GM12878 (cell line): ENCODE results near the gene PKD1L1. TPM values are rescaled to one million over a fixed set of nuclear protein-coding genes. Genes with fewer than 3 reads are reported as not detected.

Experiments
- ATAC-seq: fragments of 200-7000 bp; cut with Tn5 transposase; 3 replicates; pipeline ENCODE4 v1.9.1; 2020; ENCODE audit warnings: mild to moderate bottlenecking, moderate library complexity
- BruUV-seq: library from RNA; stranded (reverse); fragments of 400-500 nt; replicated peaks from 2 replicates; lab custom pipeline; 2021; lab: Mats Ljungman, UMichigan
- CTCF ChIA-PET: fragments of 300-600 bp; sonication (Branson Sonifier 250); formaldehyde crosslinking; extraction: SDS; loops from one replicate; lab custom pipeline; 2021; ENCODE audit warnings: inconsistent platforms; lab: Yijun Ruan, JAX
- POLR2A ChIA-PET: fragments of 350-600 bp; formaldehyde crosslinking; extraction: SDS; loops from one replicate; lab custom pipeline; 2021; ENCODE audit warnings: inconsistent platforms; lab: Charles Lee
- RAD21 ChIA-PET: fragments of 300-600 bp; sonication (Branson Sonifier 250); formaldehyde crosslinking; loops from one replicate; lab custom pipeline; 2023; ENCODE audit warnings: antibody characterized with exemption; ENCODE audit not compliant: unreplicated experiment; lab: Charles Lee
- SMC1A ChIA-PET: fragments of 300-600 bp; sonication (Branson Sonifier 250); formaldehyde crosslinking; loops from one replicate; lab custom pipeline; 2023; ENCODE audit not compliant: unreplicated experiment, uncharacterized antibody; lab: Charles Lee
- DNase-seq: peaks from one replicate; pipeline ENCODE4 v3.0.0-alpha.2; 2011; ENCODE audit warnings: low read depth, low spot score
- FAIRE-seq: peaks from 3 replicates; lab custom pipeline; 2011; peaks lifted over from hg19 to GRCh38; lab: Jason Lieb, UNC
- H2AFZ ChIP-seq: 2 replicates; pipeline ENCODE4 v1.6.0; 2011; ENCODE audit warnings: low read depth, low read length, control low read depth; ENCODE audit not compliant: control insufficient read depth
- H3K27ac ChIP-seq: 2 replicates; pipeline ENCODE4 v1.5.1; 2011; ENCODE audit warnings: control low read depth; ENCODE audit not compliant: control insufficient read depth, insufficient read depth
- H3K27me3 ChIP-seq, 2 experiments: replicated peaks in 1 of 2; 2 replicates each; pipeline versions ENCODE4 v1.6.0 to v1.6.1; 2011; ENCODE audit warnings: low read length in 1 of 2; ENCODE audit not compliant: control insufficient read depth in 2 of 2, insufficient read depth in 2 of 2
- H3K36me3 ChIP-seq, 2 experiments: 2 replicates each; pipeline ENCODE4 v1.5.1; 2011; ENCODE audit warnings: low read length in 1 of 2; ENCODE audit not compliant: control insufficient read depth in 2 of 2, insufficient read depth in 2 of 2
- H3K4me1 ChIP-seq: 2 replicates; pipeline ENCODE4 v1.6.1; 2011; ENCODE audit warnings: mild to moderate bottlenecking, low read length, moderate library complexity, mixed read lengths; ENCODE audit not compliant: control insufficient read depth, insufficient read depth
- H3K4me2 ChIP-seq: 2 replicates; pipeline ENCODE4 v1.6.0; 2011; ENCODE audit warnings: control low read depth; ENCODE audit not compliant: control insufficient read depth, insufficient read depth
- H3K4me3 ChIP-seq: fragments of 200-600 bp; sonication (generic); 2 replicates; pipeline ENCODE4 v1.5.1; 2016
- H3K79me2 ChIP-seq: 2 replicates; pipeline ENCODE4 v1.6.0; 2011; ENCODE audit warnings: low read length; ENCODE audit not compliant: control insufficient read depth, insufficient read depth
- H3K9ac ChIP-seq: 2 replicates; pipeline ENCODE4 v1.8.0; 2011; ENCODE audit warnings: low read length, control low read depth, mixed read lengths; ENCODE audit not compliant: control insufficient read depth, insufficient read depth
- H3K9me3 ChIP-seq: replicated peaks from 3 replicates; pipeline ENCODE4 v1.5.1; 2011; ENCODE audit warnings: mild to moderate bottlenecking, low read length; ENCODE audit not compliant: control insufficient read depth, insufficient read depth
- H4K20me1 ChIP-seq: 2 replicates; pipeline ENCODE4 v1.6.0; 2011; ENCODE audit not compliant: control insufficient read depth, insufficient read depth
- BACH1 ChIP-seq: fragments of 450-650 bp; IDR thresholded peaks from 2 replicates; pipeline ENCODE4 v1.6.1; 2017; ENCODE audit warnings: mild to moderate bottlenecking, borderline replicate concordance
- DPF2 ChIP-seq: fragments of 450-650 bp; IDR thresholded peaks from 2 replicates; pipeline ENCODE4 v1.6.1; 2017; ENCODE audit warnings: mild to moderate bottlenecking
- EED ChIP-seq: sonication (generic); IDR thresholded peaks from 2 replicates; pipeline ENCODE4 v1.6.1; 2016; ENCODE audit warnings: antibody characterized with exemption, low read depth
- EGR1 ChIP-seq, 2 experiments: IDR thresholded peaks; 1 replicate in 1 of 2; 2 replicates in 1 of 2; pipeline ENCODE4 v1.6.1; 2011 to 2012; ENCODE audit warnings: low read depth in 2 of 2, low read length in 2 of 2, borderline replicate concordance in 1 of 2, mild to moderate bottlenecking in 1 of 2, moderate library complexity in 1 of 2
- JUND ChIP-seq: IDR thresholded peaks from 2 replicates; pipeline ENCODE4 v1.6.1; 2012; ENCODE audit warnings: low read depth, mild to moderate bottlenecking, low read length, improper control_type of control experiment, moderate library complexity
- KLF5 ChIP-seq: fragments of 450-650 bp; IDR thresholded peaks from 2 replicates; pipeline ENCODE4 v1.6.1; 2014; ENCODE audit warnings: mild to moderate bottlenecking; ENCODE audit not compliant: partially characterized antibody
- NFYA ChIP-seq: IDR thresholded peaks from 2 replicates; pipeline ENCODE4 v1.6.1; 2011; ENCODE audit warnings: low read depth, mild to moderate bottlenecking, low read length, improper control_type of control experiment, borderline replicate concordance
- NR2C2 ChIP-seq: IDR thresholded peaks from 2 replicates; pipeline ENCODE4 v1.6.1; 2011; ENCODE audit warnings: borderline replicate concordance, low read depth; ENCODE audit not compliant: control insufficient read depth, insufficient read length
- SIX5 ChIP-seq: IDR thresholded peaks from 2 replicates; pipeline ENCODE4 v1.6.1; 2011; ENCODE audit warnings: mild to moderate bottlenecking, low read depth, low read length, moderate library complexity; ENCODE audit not compliant: severe bottlenecking
- SMAD1 ChIP-seq: fragments of 450-650 bp; IDR thresholded peaks from 2 replicates; pipeline ENCODE4 v1.6.1; 2018; ENCODE audit warnings: mild to moderate bottlenecking, low read depth; ENCODE audit not compliant: partially characterized antibody
- YY1 ChIP-seq: IDR thresholded peaks from 2 replicates; pipeline ENCODE4 v1.6.1; 2011; ENCODE audit warnings: low read depth, mild to moderate bottlenecking, low read length
- ZNF217 ChIP-seq: fragments of 450-650 bp; IDR thresholded peaks from 2 replicates; pipeline ENCODE4 v1.6.1; 2017; ENCODE audit warnings: antibody characterized with exemption, mild to moderate bottlenecking
- ZNF384 ChIP-seq: IDR thresholded peaks from 2 replicates; pipeline ENCODE4 v1.6.1; 2012; ENCODE audit warnings: low read depth, mild to moderate bottlenecking, low read length, improper control_type of control experiment, borderline replicate concordance
- WGBS: methylation state at CpG from one replicate; pipeline ENCODE4 v1.1.6; 2016; ENCODE audit warnings: low lambda C conversion rate; ENCODE audit not compliant: insufficient replicate concordance, insufficient coverage; ENCODE audit errors: missing lambda C conversion rate; 5-methylcytosine and 5-hydroxymethylcytosine counted together
- in situ Hi-C: fragments of 300-500 bp; cut with MboI; formaldehyde crosslinking; loops from 9 replicates; pipeline ENCODE4 v1.14.3; 2018; ENCODE audit warnings: mixed read lengths
- intact Hi-C: fragments of 100-400 bp; cut with micrococcal nuclease; formaldehyde crosslinking; loops from one replicate; pipeline ENCODE4 v1.14.2; 2022; ENCODE audit not compliant: unreplicated experiment
- polyA plus RNA-seq, 11 experiments: library from polyadenylated mRNA; depleted of rRNA in 4 of 11; unstranded in 6 of 11; stranded (reverse) in 5 of 11; fragments of >200 nt; fragmentation: Nextera tagmentation in 4 of 11; fragmentation: Illumina TruSeq in 1 of 11; extraction: Ambion mirVana in 4 of 11; extraction: Trizol in 1 of 11; gene quantifications; 1 replicate in 1 of 11; 2 replicates in 10 of 11; pipeline versions ENCODE4 v1.2.1 to v1.2.3, GENCODE V29; 2011 to 2016; ENCODE audit warnings: inconsistent platforms in 2 of 11, missing spikeins in 2 of 11, low read depth in 1 of 11
- total RNA-seq, 4 experiments: library from RNA; depleted of rRNA in 3 of 4; stranded (reverse); fragments of >200 nt in 3 of 4; fragmentation: Illumina TruSeq in 1 of 4; extraction: Trizol in 1 of 4; gene quantifications; 2 replicates each; pipeline versions ENCODE4 v1.2.1 to v1.2.3, GENCODE V29; 2013 to 2021
- TF ChIP-seq, protein P1 (sequence below): fragments of 450-650 bp; IDR thresholded peaks from 2 replicates; pipeline ENCODE4 v1.6.1; 2018; ENCODE audit warnings: mild to moderate bottlenecking, low read depth, moderate library complexity; ENCODE audit not compliant: partially characterized antibody
- TF ChIP-seq, protein P2 (sequence below): fragments of 150-350 bp; IDR thresholded peaks from 2 replicates; pipeline ENCODE4 v1.6.1; 2016; ENCODE audit warnings: low read depth, low read length

PKD1L1 gene
- total and polyA plus RNA-seq, 10 of the 15 experiments (the other 5 are each of a cell fraction or from before 2014, with no cell fraction given) = under 0.01 to 0.05 (median 0.02) TPM; not detected in 3

DNA sequence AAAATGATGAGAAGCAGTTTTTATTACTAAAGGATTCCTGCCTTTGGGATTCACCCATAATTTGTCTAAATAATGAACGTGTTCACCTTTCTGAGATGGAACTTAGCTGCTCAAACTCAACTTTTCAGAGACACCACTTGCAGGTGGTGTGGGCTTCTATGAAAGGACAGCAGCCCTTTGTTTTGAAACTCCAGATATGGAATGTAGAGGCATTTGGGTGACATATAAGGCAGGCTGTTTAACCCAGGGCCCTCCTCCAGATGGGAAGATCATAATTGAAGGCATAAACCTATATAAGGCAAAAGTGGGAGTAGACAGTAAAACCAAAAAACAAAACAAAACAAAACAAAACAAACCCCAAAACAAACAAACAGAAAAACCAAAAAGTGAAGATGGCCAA, 43.0 kb upstream of the PKD1L1 start:
- in situ Hi-C loops = loop anchor here (5.0 kb wide), 1 partner anchor 116 kb away; no protein-coding TSS in a partner anchor
- Histone ChIP-seq H3K9me3 (no peaks in the 10 kb centered on the region), H4K20me1 (no peaks in the 10 kb centered on the region), H3K4me1 (peaks cover 5% of the 10 kb centered on the region; the same call in 1 of the 2 replicates), H2AFZ (peak overlapping the region; percentile 68), H3K9ac (no peak overlapping the region; the same call in 1 of the 2 replicates), H3K4me3 (no peak overlapping the region), H3K36me3 (no peaks in the 10 kb centered on the region), H3K27ac (no peak overlapping the region), H3K79me2 (no peaks in the 10 kb centered on the region), H3K27me3 (no peaks in the 10 kb centered on the region), H3K4me2 (peak overlapping the region; percentile 82)
- ChIA-PET SMC1A (interaction anchor here (0.9 to 2.3 kb wide), 18 partner anchors 9 to 163 kb away, joined by 3 to 41 read pairs (median 4); no protein-coding TSS in a partner anchor), POLR2A (interaction anchor here (1.0 to 1.9 kb wide), 4 partner anchors 93 to 128 kb away, joined by 3 to 8 read pairs (median 6); partner anchors contain the start of gene UPP1), RAD21 (interaction anchor here (0.6 to 3.3 kb wide), 17 partner anchors 9 to 164 kb away, joined by 3 to 79 read pairs (median 4); partner anchors contain the start of genes PKD1L1 and UPP1), CTCF (interaction anchor here (0.7 to 7.5 kb wide), 26 partner anchors 8 to 164 kb away, joined by 3 to 210 read pairs (median 4); partner anchors contain the start of genes HUS1 and PKD1L1)
- FAIRE-seq (no peak), DNase-seq (no peak), ATAC-seq (no peak)
- 0% methylated on average over 1 of the region's 1 CpG for WGBS
- intact Hi-C loops = loop anchor here (1.0 to 2.0 kb wide), 2 partner anchors 94 to 119 kb away; no protein-coding TSS in a partner anchor
- no TSS peak for BruUV-seq
- TF ChIP-seq DPF2 = no peak
- TF ChIP-seq SIX5 = no peak
- no peak for TF ChIP-seq BACH1
- TF ChIP-seq ZNF384 = no peak
- no peak for TF ChIP-seq KLF5
- TF ChIP-seq, protein P1, sequence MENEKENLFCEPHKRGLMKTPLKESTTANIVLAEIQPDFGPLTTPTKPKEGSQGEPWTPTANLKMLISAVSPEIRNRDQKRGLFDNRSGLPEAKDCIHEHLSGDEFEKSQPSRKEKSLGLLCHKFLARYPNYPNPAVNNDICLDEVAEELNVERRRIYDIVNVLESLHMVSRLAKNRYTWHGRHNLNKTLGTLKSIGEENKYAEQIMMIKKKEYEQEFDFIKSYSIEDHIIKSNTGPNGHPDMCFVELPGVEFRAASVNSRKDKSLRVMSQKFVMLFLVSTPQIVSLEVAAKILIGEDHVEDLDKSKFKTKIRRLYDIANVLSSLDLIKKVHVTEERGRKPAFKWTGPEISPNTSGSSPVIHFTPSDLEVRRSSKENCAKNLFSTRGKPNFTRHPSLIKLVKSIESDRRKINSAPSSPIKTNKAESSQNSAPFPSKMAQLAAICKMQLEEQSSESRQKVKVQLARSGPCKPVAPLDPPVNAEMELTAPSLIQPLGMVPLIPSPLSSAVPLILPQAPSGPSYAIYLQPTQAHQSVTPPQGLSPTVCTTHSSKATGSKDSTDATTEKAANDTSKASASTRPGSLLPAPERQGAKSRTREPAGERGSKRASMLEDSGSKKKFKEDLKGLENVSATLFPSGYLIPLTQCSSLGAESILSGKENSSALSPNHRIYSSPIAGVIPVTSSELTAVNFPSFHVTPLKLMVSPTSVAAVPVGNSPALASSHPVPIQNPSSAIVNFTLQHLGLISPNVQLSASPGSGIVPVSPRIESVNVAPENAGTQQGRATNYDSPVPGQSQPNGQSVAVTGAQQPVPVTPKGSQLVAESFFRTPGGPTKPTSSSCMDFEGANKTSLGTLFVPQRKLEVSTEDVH = no peak
- TF ChIP-seq JUND = no peak
- TF ChIP-seq, protein P2, sequence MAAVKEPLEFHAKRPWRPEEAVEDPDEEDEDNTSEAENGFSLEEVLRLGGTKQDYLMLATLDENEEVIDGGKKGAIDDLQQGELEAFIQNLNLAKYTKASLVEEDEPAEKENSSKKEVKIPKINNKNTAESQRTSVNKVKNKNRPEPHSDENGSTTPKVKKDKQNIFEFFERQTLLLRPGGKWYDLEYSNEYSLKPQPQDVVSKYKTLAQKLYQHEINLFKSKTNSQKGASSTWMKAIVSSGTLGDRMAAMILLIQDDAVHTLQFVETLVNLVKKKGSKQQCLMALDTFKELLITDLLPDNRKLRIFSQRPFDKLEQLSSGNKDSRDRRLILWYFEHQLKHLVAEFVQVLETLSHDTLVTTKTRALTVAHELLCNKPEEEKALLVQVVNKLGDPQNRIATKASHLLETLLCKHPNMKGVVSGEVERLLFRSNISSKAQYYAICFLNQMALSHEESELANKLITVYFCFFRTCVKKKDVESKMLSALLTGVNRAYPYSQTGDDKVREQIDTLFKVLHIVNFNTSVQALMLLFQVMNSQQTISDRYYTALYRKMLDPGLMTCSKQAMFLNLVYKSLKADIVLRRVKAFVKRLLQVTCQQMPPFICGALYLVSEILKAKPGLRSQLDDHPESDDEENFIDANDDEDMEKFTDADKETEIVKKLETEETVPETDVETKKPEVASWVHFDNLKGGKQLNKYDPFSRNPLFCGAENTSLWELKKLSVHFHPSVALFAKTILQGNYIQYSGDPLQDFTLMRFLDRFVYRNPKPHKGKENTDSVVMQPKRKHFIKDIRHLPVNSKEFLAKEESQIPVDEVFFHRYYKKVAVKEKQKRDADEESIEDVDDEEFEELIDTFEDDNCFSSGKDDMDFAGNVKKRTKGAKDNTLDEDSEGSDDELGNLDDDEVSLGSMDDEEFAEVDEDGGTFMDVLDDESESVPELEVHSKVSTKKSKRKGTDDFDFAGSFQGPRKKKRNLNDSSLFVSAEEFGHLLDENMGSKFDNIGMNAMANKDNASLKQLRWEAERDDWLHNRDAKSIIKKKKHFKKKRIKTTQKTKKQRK = no peak
- no peak for TF ChIP-seq YY1
- TF ChIP-seq ZNF217 = no peak
- no peak for TF ChIP-seq EED
- no peak for TF ChIP-seq EGR1 (IDR thresholded peaks at IDR 0.05; ENCODE audit: borderline replicate concordance in 1 of 2, low read depth in 2 of 2, low read length in 2 of 2)
- TF ChIP-seq NR2C2 = no peak
- TF ChIP-seq SMAD1 = no peak
- TF ChIP-seq NFYA = no peak
